Measurements from ENCODE around the gene IFITM10. TPM values are rescaled to one million over a fixed set of nuclear protein-coding genes. Genes with fewer than 3 reads are reported as not detected.

Gene IFITM10
- total RNA-seq, 1 experiment from 2014 or later: 0.59 TPM

GRCh38 chr11:1696608-1697570, 53.5 kb downstream of the IFITM10 start, which contains the start of gene KRTAP5-6:
TSS of gene KRTAP5-6 (plus strand) at chr11:1697195. CDS start at chr11:1697246, 51 bp downstream.
- Histone ChIP-seq H4K8ac (replicated peaks; ENCODE audit: insufficient read length, low read depth, low read length) (no peak within 1 kb of the TSS), H2BK12ac (ENCODE audit: insufficient read length, low read depth, low read length) (no peak within 1 kb of the TSS)

More at GRCh38 chr11:1696608-1697570, 53.5 kb downstream of the IFITM10 start, which contains the start of gene KRTAP5-6:
- Histone ChIP-seq H3K56ac (ENCODE audit: insufficient read length, low read depth, low read length) (no peak within 1 kb of the TSS), H3K14ac (ENCODE audit: insufficient read depth, low read length) (no peak within 1 kb of the TSS; the same call in 1 of the 2 replicates), H3K4me2 (ENCODE audit: insufficient read depth, insufficient read length, low read length) (no peak within 1 kb of the TSS), H3K9ac (ENCODE audit: extremely low read depth, insufficient read length, low read length) (no peak within 1 kb of the TSS), H4K91ac (ENCODE audit: insufficient read length, low read depth, low read length) (no peak within 1 kb of the TSS), H2BK20ac (ENCODE audit: low read depth, low read length, poor library complexity, severe bottlenecking) (no peak within 1 kb of the TSS), H3K79me2 (ENCODE audit: insufficient read depth, low read length) (no peaks in the 10 kb centered on the region), H2BK120ac (ENCODE audit: low read depth, low read length, poor library complexity, severe bottlenecking) (no peak within 1 kb of the TSS), H2BK5ac (ENCODE audit: insufficient read length, low read length) (no peak within 1 kb of the TSS), H3T11ph (ENCODE audit: low read length) (no peak within 1 kb of the TSS), H3K27ac (ENCODE audit: insufficient read length, low read depth, low read length) (no peak within 1 kb of the TSS), H2AFZ (ENCODE audit: low read length) (no peak within 1 kb of the TSS), H3K9me3 (ENCODE audit: control insufficient read depth, low read depth, low read length) (no peaks in the 10 kb centered on the region), H3K4me1 (ENCODE audit: insufficient read depth, low read length) (no peaks in the 10 kb centered on the region), H3K23ac (ENCODE audit: insufficient read length, low read depth, low read length) (no peak within 1 kb of the TSS), H3K4ac (ENCODE audit: low read depth, low read length) (no peak within 1 kb of the TSS), H3K79me1 (ENCODE audit: insufficient read depth, low read depth, low read length, poor library complexity, severe bottlenecking) (no peaks in the 10 kb centered on the region), H3K27me3 (ENCODE audit: insufficient read depth, low read length) (no peaks in the 10 kb centered on the region; the same call in 1 of the 2 replicates), H2BK15ac (ENCODE audit: low read depth, low read length) (no peak within 1 kb of the TSS), H3K23me2 (ENCODE audit: insufficient read length, low read depth, low read length, poor library complexity, severe bottlenecking) (no peaks in the 10 kb centered on the region), H4K5ac (ENCODE audit: insufficient read length, low read depth, low read length) (no peak within 1 kb of the TSS), H3K18ac (ENCODE audit: insufficient read length, low read depth, low read length) (no peak within 1 kb of the TSS), H2AK5ac (ENCODE audit: insufficient read length, low read length) (no peak within 1 kb of the TSS), H4K20me1 (ENCODE audit: control insufficient read depth, insufficient read depth, insufficient read length) (no peaks in the 10 kb centered on the region)
- DNase-seq: no peak
- Mint-ChIP-seq H3K27me3 (ENCODE audit: low read depth) (peaks cover 61% of the 10 kb centered on the region), H3K4me1 (peaks cover 18 to 21% of the 10 kb centered on the region in 2 experiments), H3K36me3 (ENCODE audit: insufficient read depth in 1 of 3, low read depth in 3 of 3) (no peaks in the 10 kb centered on the region), H3K27ac (no peak within 1 kb of the TSS; a peak in 1 of 7 replicates), H3K9me3 (peaks cover 0 to 7% of the 10 kb centered on the region in 2 experiments; a peak in 3 of 5 replicates), H3K4me3 (no peak within 1 kb of the TSS)
- TF ChIP-seq CTCF (conservative IDR thresholded peaks at IDR 0.05): no peak
- WGBS (ENCODE audit: extremely low coverage, insufficient read length, low lambda C conversion rate): no CpG with 5 or more reads among the region's 11 CpGs

All from H9 (cell line).